ENCODE measurements around the gene ZCCHC14. TPM values are rescaled to one million over a fixed set of nuclear protein-coding genes. Genes with fewer than 3 reads are reported as not detected.
"Not testable (repeated sequence)": the region's sequence is repeated elsewhere in the genome, so short reads cannot be mapped to it uniquely, and the experiment has no call there.

Gene ZCCHC14
- total RNA-seq, 1 experiment from 2014 or later = 3.0 TPM

DNA sequence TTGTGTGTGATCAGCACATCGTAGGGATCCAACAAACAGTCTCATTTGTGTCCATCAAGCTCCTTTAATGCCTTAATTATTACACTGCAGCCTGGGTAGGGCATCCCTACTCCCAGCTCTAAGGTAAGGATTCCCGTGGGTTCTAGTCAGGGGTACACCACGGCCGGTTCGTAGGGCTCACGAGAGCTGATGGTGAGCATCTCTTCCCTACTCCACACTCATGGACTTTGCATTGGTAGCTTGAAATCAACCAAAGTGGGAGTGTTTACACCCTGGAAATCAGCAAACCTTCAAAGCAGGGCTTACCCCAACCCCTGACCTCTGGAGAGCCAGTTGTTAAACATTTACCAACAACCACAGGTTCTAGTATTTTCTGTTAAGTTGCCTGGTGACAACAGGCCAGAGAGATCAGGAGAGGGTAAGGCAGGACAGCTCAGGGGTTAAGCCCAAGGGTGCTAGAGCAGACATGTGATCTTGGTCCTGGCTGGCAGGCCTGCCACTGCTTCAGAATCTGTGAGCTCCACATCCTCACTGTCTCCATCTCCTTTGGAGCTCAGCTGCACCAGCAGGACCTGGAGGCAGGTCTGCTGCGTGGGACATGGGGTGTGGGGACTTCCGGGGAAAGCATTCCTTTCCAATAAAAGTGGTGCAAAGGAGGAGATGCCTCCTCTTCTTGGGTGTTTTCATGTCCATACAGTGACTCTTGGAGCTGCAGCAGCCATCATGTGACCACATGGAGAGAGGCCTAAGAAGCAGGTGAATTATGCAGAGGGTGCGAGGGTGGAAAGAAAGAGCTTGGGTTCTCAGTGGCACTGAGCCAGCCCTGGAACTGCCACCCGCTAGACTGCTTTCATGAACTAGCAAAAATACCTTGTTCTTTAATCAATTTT is 36.1 kb upstream of the ZCCHC14 start:
- H3K36me3 ChIP-seq = no peaks in the 10 kb centered on the region
- H3K4me3 ChIP-seq = no peak overlapping the region
- no peaks in the 10 kb centered on the region for H3K27me3 ChIP-seq
- DNase-seq = no peak
- peaks cover 3% of the 10 kb centered on the region; the same call in 1 of the 2 replicates for H3K9me3 ChIP-seq

DNA sequence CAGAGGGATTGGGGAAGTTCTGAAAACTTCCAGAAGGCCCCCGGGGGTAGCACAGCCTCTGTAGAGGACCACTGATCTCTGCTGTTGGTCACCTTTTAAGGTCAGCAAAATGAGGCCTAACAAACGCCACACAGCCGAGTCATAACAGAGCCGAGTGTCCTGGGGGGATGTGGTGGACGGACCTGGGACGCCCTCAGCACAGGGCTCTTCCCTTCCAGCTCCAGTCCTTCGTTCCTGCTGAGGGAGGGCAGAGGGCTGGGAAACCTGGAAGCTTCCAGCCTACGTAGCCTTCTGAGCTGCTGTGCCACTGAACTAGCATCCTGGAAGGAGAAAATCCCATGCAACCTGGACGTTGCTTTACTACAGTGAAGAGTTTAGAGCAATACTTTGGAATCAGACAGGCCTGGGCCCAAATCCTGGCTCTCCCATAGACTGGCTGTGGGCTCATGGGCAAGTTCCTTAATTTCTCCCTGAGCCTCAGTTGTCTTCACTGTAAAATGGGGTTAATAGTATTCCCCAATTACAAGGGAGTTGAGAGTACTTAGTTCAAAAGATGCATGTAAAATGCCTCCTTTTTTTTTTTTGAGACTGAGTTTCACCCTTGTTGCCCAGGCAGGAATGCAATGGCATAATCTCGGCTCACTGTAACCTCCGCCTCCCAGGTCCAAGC is 34.4 kb upstream of the ZCCHC14 start:
- no peak for DNase-seq
- no peaks in the 10 kb centered on the region for H3K9me3 ChIP-seq
- H3K36me3 ChIP-seq = no peaks in the 10 kb centered on the region
- no peak overlapping the region for H3K4me3 ChIP-seq
- no peaks in the 10 kb centered on the region for H3K27me3 ChIP-seq

DNA sequence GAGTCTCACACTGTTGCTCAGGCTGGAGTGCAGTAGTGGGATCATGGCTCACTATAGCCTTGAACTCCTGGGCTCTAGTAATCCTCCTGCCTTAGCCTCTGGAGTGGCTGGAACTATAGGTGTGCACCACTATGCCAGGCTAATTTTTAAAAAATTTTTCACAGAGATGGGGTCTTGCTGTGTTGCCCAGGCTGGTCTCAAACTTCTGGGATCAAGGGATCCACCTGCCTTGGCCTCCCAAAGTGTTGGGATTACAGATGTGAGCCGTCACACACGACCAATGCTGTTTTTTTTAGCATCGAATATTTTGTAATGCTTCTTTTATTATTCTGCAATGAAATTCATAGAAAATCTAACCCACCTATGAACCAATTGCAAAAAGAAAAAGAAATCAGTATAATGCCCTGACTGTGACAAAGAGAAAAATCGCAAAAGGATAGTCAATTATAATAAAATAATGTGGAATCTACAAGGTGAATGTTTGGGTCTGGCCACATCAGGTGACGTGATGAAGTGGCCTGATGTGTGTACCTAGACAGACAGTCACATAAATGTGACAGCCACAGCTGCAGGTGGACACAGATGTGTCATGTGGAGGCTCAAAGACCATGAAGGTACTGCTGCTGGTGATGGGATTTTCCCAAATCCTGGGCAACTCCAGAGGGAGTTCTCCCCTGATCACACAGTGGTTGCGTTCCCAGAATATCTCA is 33.6 kb upstream of the ZCCHC14 start:
- Histone ChIP-seq H3K36me3 (no peaks in the 10 kb centered on the region), H3K4me3 (no peak overlapping the region), H3K9me3 (no peaks in the 10 kb centered on the region), H3K27me3 (no peaks in the 10 kb centered on the region)
- DNase-seq = no peak

DNA sequence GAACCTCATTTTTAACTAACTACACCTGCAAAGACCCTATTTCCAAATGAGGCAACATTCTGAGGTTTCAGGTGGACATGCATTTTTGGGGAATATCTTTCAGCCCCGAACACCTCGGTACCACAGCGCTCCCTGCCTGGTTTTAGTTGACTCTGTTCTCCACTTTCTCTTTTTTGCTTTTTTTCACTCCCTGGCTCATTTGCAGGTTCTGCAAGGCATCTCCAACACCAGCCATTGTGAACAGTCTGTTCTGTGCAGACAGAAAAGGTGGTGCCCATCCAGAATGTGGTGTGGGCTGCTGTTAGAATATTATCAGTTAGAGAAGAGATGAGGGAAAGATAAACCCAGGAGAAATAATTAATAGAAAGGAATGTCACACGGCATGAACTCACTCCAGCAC is 32.5 kb upstream of the ZCCHC14 start:
- Histone ChIP-seq H3K4me3 (no peak overlapping the region), H3K27me3 (no peaks in the 10 kb centered on the region), H3K36me3 (no peaks in the 10 kb centered on the region), H3K9me3 (no peaks in the 10 kb centered on the region)
- no peak for DNase-seq

DNA sequence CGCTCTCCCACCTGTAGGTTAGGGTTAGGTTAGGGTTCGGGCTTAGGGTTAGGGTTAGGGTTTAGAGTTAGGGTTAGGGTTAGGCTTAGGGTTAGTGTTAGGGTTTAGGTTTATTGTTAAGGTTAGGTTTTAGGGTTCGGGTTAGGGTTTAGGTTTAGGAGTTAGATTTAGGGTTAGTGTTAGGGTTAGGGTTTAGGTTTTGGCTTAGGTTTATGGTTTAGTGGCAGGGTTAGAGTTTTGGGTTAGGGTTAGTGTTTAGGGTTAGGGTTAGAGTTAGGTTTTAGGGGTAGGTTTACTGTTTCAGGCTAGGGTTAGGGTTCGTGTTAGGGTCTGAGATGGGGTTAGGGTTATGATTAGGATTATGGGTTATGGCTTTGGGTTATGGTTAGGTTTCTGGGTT is 31.6 kb upstream of the ZCCHC14 start:
- Histone ChIP-seq H3K27me3 (no peaks in the 10 kb centered on the region), H3K36me3 (no peaks in the 10 kb centered on the region), H3K9me3 (no peaks in the 10 kb centered on the region), H3K4me3 (no peak overlapping the region)
- no peak for DNase-seq

DNA sequence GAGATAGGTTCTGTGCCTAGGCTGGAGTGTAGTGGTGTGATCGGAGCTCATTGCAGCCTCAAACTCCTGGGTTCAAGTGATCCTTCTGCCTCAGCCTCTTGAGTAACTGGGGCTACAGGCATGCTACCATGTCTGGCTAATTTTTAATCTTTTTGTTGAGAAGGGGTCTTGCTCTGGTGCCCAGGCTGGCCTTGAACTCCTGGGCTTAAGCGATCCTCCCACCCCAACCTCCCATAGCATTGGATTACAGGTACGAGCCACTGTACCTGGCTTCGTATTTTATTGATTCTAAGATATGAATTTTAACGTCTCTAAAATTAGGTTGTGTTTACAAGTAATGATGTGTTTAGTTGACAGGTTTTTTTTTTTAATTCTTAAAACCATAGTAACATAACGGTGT is 30.8 kb upstream of the ZCCHC14 start:
- not testable (repeated sequence) for DNase-seq, H3K36me3 ChIP-seq, H3K4me3 ChIP-seq, H3K9me3 ChIP-seq, H3K27me3 ChIP-seq

DNA sequence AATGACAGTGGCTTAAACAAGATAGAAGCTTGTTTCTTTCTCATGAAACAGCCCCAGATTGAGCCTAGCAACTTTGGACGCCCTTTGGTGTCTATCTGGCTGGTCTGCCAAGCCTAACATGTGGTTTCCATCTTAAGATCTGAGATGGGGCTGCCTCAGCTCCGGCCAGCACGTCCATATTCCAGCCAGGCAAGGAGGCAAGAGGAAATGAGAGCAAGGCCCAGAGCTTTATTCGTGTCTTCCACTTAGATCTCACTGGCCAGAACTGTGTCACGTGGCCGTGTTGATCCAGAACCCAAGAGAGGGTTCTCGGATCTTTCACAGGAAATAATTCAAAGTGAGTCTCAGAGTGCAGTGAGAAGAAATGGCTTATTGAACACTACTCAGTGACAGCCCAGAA is 28.9 kb upstream of the ZCCHC14 start:
- not testable (repeated sequence) for H3K4me3 ChIP-seq, DNase-seq, H3K9me3 ChIP-seq, H3K27me3 ChIP-seq, H3K36me3 ChIP-seq

DNA sequence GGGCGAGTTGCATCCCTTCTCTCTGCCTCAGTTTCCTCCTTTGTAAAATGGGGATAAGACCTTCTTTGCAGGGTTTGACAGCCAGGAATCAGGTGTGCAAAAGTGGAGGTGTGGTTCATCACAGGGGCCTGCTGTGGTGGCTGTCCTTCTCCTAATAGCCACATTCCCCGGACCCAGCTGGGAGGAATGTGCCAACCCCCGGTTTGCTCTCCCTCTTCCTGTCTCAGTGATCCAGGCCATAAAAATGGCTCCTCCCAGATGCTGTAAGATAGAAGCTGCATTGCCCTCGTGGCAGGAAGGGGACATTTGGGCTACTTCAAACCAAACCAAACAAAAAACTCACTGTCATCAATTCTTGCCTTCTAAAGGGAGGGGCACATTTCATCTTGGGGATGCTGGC is 26.3 kb upstream of the ZCCHC14 start:
- H3K4me3 ChIP-seq, H3K9me3 ChIP-seq, H3K36me3 ChIP-seq, H3K27me3 ChIP-seq: not testable (repeated sequence)
- peak; percentile 32 for DNase-seq

DNA sequence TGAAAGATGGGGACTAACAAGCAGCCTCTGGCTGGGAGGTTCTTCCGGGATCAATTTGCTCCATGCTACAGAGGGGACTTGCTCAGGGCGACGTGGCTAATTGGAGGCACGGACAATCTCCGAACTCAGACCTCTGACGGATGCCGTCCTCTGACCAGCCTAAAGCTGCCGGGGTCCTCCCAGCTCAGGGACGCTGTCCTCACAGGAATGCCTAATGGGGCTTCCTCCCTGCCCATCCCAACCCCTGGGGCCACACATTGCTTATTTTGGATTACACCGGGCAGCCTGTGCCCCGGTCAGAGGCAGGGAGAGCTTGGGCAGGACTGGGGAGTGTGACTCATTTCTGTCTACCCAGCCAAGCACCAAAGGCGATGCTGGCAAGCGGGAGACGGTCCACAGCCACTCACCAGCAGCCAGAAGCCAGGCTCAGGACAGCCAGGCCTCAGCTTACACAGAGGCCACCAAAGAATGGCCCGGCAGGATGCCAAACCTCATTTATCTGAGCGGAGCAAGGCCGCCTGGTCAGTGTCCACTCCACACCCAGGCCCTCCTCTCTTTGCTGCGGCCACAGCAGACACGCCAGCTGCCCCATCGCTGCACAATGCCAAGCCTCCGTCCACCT is 25.7 kb upstream of the ZCCHC14 start:
- H3K4me3 ChIP-seq, H3K9me3 ChIP-seq, H3K36me3 ChIP-seq, H3K27me3 ChIP-seq: not testable (repeated sequence)
- DNase-seq = peak; percentile 87

DNA sequence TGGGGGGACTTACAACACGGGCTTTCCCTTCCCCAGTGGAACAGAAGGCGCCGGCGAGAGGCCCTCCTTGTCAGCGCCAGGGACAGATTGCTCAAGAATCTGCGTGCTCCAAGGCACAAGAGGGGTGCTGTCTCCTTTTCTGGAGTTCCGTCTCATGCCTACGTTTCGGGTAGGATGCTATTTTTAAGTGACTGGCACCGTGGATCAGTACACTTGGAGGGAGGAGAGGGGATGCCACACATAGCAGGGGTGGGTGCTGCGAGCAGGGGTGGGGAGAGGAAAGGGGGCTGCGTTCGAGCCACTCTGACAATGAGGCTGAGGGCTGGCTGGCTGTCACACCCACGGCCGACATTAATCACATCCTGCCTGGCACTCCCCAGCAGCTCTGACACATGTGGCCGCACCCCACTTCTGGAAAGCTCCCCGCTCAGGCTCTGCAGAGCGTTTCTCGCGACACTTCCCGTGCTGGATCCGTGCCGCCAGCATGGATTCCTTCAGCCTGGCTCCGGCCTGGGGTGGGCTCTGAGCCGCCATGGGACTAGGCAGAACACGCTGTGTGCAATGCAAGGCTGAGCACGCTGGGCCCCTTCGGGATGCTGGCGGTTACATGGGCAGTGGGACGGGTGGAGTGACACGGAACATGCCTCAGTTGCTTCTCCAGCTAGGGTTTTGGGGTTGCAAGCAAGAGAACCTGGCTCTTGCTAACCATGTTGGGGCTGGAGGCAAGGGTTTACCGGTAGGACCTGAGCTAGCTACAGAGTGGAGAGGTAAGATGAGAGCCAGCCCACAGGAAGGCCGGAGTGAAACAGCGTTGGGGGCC is 25.0 kb upstream of the ZCCHC14 start:
- peak; percentile 53 for DNase-seq
- H3K9me3 ChIP-seq, H3K27me3 ChIP-seq, H3K4me3 ChIP-seq, H3K36me3 ChIP-seq: not testable (repeated sequence)

DNA sequence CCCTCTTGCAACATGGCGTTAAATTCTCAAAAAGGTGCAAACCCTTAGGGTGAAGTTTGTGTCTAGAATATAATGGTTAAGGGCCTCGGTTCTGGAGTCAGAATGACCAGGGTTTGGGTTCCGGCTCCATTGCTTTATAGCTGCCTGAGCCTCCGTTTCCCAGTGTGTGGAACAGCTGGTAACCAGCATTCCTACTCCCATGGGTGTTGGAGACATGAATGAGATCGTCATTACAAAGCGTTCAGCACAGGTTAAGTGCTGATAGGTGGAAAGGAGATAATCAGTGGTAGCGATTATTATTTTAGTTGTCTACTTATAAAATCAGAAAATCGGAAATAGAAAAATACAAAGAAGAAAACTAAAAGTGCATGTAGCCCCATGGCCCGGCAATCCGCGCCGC is 23.5 kb upstream of the ZCCHC14 start:
- H3K36me3 ChIP-seq = no peaks in the 10 kb centered on the region
- DNase-seq = no peak
- H3K4me3 ChIP-seq = no peak overlapping the region
- no peaks in the 10 kb centered on the region for H3K9me3 ChIP-seq
- no peaks in the 10 kb centered on the region for H3K27me3 ChIP-seq

DNA sequence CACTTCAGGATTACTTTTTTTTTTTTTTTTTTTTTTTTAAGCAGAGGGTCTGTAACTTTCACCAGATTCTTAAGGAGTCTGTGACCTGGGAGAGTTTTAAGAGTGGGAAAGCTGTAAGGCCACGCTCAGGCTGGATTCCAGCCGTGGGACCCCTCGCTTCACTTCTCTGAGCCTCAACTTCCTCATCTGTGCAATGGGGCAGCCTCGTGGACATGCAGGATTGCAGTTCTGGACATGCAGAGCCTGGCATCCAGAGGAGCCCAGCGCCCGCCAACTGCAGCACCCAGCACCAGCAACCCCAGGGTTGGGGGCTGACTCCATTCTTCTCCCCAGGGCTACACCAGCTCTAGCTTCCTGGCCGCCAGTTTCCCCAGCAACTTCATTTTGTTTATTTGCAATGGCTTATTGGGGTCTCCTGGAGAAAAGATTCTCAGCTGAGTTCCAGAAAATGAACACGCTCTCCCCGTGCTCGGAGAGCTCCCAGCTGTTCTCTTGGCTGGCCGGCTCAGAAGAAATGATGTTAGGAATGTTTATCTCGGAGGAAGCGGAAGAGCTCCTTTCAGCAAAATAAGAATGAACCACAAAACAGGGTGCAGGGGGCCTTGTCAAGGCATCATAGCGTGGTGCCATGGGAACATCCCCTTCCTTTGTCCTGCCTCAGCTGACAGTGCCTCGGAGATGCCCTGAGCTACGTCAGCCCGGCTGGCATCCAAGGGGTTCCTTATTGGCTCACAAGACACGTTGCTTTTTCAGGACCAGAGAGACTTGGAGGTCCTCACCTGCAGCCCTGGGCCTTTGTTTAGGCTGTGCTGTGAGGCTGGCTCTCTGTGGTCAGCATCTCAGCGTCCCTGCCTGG is 22.9 kb upstream of the ZCCHC14 start:
- Histone ChIP-seq H3K9me3 (no peaks in the 10 kb centered on the region), H3K27me3 (no peaks in the 10 kb centered on the region), H3K4me3 (no peak overlapping the region), H3K36me3 (no peaks in the 10 kb centered on the region)
- DNase-seq = no peak

DNA sequence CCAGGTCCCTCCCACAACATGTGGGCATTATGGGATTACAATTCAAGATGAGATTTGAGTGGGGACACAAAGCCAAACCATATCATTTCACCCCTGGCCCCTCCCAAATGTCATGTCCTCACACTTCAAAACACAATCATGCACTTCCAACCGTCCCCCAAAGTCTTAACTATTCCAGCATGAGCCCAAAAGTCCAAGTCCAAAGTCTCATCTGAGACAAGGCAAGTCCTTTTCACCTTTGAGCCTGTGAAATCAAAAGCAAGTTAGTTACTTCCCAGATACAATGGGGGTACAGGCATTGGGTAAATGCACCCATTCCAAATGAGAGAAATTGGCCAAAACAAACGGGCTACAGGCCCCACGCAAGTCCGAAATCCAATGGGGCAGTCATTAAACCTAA is 17.0 kb upstream of the ZCCHC14 start:
- H3K27me3 ChIP-seq, DNase-seq, H3K36me3 ChIP-seq, H3K9me3 ChIP-seq, H3K4me3 ChIP-seq: not testable (repeated sequence)

DNA sequence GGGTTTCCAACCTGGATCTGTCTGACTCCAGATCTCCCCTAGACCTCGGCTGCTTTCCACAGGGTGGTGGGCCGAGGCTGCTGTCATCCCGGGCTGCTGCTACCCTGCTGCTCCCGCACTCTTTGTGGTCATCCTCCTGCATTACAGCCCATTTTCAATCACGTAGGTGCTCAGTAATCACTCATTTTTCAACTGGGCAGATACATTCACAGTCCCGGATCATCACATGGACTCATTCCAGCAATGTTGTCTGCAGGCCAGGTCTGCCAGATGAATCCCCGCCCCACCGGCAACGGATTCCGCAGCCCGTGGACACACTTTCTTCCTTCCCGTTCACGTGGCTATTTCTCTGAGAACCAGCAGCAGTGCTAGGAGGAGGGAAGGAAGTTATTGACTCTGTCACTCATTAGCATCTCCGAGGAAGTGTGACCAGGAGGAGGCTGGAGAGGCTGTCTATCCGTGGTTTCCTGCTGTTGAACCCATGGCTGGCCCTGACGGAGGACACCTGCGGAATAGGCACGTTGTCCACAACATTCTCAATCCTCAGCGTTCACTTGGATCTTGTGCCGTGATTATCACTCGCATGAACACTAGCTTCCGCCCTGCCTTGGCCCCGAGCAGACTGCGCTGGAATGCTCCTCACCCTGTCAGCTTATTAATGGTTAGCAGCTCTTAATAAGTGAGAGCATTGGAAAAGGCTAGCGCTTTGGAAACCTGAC is 14.7 kb upstream of the ZCCHC14 start:
- Histone ChIP-seq H3K9me3 (no peaks in the 10 kb centered on the region), H3K36me3 (no peaks in the 10 kb centered on the region), H3K27me3 (no peaks in the 10 kb centered on the region), H3K4me3 (no peak overlapping the region)
- no peak for DNase-seq
